ENCODE measurements around the gene ATG13. TPM values are rescaled to one million over a fixed set of nuclear protein-coding genes. Genes with fewer than 3 reads are reported as not detected.

ATG13 gene
- total and polyA plus RNA-seq, 2 of the 8 experiments (the other 6 are each of a cell fraction or from before 2014, with no cell fraction given): 65.0 to 77.4 TPM

- CTCF ChIA-PET (ENCODE audit: partially characterized antibody): no interaction called here
- H3K9ac ChIP-seq (replicated peaks in 1 of 4; ENCODE audit: extremely low read depth in 1 of 4, low read depth in 3 of 4, low read length in 3 of 4): no peak overlapping the region
These were observed 93.5 kb downstream of the ATG13 start for GRCh38 chr11:46710821-46711269.

More at GRCh38 chr11:46710821-46711269, 93.5 kb downstream of the ATG13 start:
- no peak overlapping the region for H2AFZ ChIP-seq (ENCODE audit: low read length)
- TF ChIP-seq RAD21 (IDR thresholded peaks at IDR 0.05 in 1 of 2, conservative IDR thresholded peaks at IDR 0.05 in 1 of 2; ENCODE audit: low read depth in 2 of 2, low read length in 2 of 2): no peak
- TF ChIP-seq SIN3A (conservative IDR thresholded peaks at IDR 0.05 in 1 of 2, IDR thresholded peaks at IDR 0.05 in 1 of 2; ENCODE audit: low read depth in 1 of 2, low read length in 2 of 2): no peak
- TF ChIP-seq CBX5 (IDR thresholded peaks at IDR 0.05; ENCODE audit: low read depth, low read length): no peak
- no peak for TF ChIP-seq KDM4A (IDR thresholded peaks at IDR 0.05; ENCODE audit: low read depth, low read length, severe bottlenecking)
- no peak for TF ChIP-seq ATF3 (IDR thresholded peaks at IDR 0.05; ENCODE audit: insufficient read depth, low read depth, low read length)
- TF ChIP-seq, protein P1, sequence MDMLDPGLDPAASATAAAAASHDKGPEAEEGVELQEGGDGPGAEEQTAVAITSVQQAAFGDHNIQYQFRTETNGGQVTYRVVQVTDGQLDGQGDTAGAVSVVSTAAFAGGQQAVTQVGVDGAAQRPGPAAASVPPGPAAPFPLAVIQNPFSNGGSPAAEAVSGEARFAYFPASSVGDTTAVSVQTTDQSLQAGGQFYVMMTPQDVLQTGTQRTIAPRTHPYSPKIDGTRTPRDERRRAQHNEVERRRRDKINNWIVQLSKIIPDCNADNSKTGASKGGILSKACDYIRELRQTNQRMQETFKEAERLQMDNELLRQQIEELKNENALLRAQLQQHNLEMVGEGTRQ (IDR thresholded peaks at IDR 0.05; ENCODE audit: low read length): no peak
- TF ChIP-seq RFX5 (IDR thresholded peaks at IDR 0.05; ENCODE audit: borderline replicate concordance, low read depth, low read length): no peak
- no peak for TF ChIP-seq RBBP5 (IDR thresholded peaks at IDR 0.05; ENCODE audit: borderline replicate concordance, low read depth, low read length)
- no peak for TF ChIP-seq CTBP2 (IDR thresholded peaks at IDR 0.05; ENCODE audit: borderline replicate concordance, insufficient read depth, insufficient read length, low read length)
- TF ChIP-seq CHD1 (IDR thresholded peaks at IDR 0.05; ENCODE audit: low read depth, low read length): no peak
- no peak for TF ChIP-seq CHD2 (IDR thresholded peaks at IDR 0.05; ENCODE audit: low read length)
- POLR2A ChIA-PET (ENCODE audit: partially characterized antibody): interaction anchor here (0.5 to 1.6 kb wide), 3 partner anchors 23 to 271 kb away, joined by 3 to 4 read pairs (median 3); no protein-coding TSS in a partner anchor
- H3K18ac ChIP-seq (ENCODE audit: extremely low read depth, low read length): no peak overlapping the region
- no peak overlapping the region for H4K91ac ChIP-seq (replicated peaks; ENCODE audit: insufficient read length, low read length)
- H3K14ac ChIP-seq (ENCODE audit: insufficient read length): no peak overlapping the region
- peaks cover 2% of the 10 kb centered on the region in 2 experiments for H4K20me1 ChIP-seq (replicated peaks in 1 of 2; ENCODE audit: control insufficient read depth in 1 of 2, insufficient read depth in 2 of 2, low read length in 2 of 2)
- no peak overlapping the region for H3K4me2 ChIP-seq (ENCODE audit: insufficient read depth in 1 of 2, low read depth in 2 of 2, low read length in 2 of 2)
- H2BK15ac ChIP-seq (ENCODE audit: low read length): no peak overlapping the region
- H4K5ac ChIP-seq (ENCODE audit: insufficient read length, low read depth, low read length): no peak overlapping the region
- 91% methylated on average over 10 of the region's 10 CpGs; no CpG with 5 or more reads in 1 of the 2 experiments for WGBS, 2 experiments (ENCODE audit: extremely low coverage in 1 of 2, insufficient coverage in 1 of 2, insufficient read length in 1 of 2, insufficient replicate concordance in 2 of 2, low coverage in 1 of 2, low lambda C conversion rate in 2 of 2, missing lambda C conversion rate in 1 of 2)
- no peak overlapping the region for H2BK120ac ChIP-seq (replicated peaks; ENCODE audit: low read depth, low read length)
- no peaks in the 10 kb centered on the region for H3K9me3 ChIP-seq (ENCODE audit: insufficient read depth in 2 of 2, low read depth in 1 of 2, low read length in 1 of 2)
- H3K79me2 ChIP-seq (ENCODE audit: control insufficient read depth in 1 of 2, insufficient read depth in 2 of 2, low read length in 2 of 2): no peaks in the 10 kb centered on the region
- H2BK20ac ChIP-seq (ENCODE audit: low read length): no peak overlapping the region
- H4K8ac ChIP-seq (ENCODE audit: extremely low read depth, insufficient read depth, low read length): no peak overlapping the region
- H3K4me1 ChIP-seq (replicated peaks in 1 of 4; ENCODE audit: control insufficient read depth in 3 of 4, insufficient read depth in 4 of 4, low read length in 3 of 4): no peaks in the 10 kb centered on the region
- H3K27me3 ChIP-seq (replicated peaks in 1 of 4; ENCODE audit: control insufficient read depth in 3 of 4, extremely low read depth in 1 of 4, insufficient read depth in 3 of 4, low read length in 3 of 4): no peaks in the 10 kb centered on the region
- H2BK12ac ChIP-seq (ENCODE audit: low read depth, low read length): no peak overlapping the region
- H3K27ac ChIP-seq (ENCODE audit: low read depth, low read length): no peak overlapping the region
- H3K23me2 ChIP-seq (ENCODE audit: low read depth, low read length): no peaks in the 10 kb centered on the region; the same call in 1 of the 2 replicates
- no peak overlapping the region for H3K23ac ChIP-seq (ENCODE audit: insufficient read length)
- no peak overlapping the region for H2BK5ac ChIP-seq (ENCODE audit: low read depth, low read length)
- no peak overlapping the region for H2AK5ac ChIP-seq (ENCODE audit: low read depth, low read length)
- H3K36me3 ChIP-seq (ENCODE audit: control insufficient read depth in 2 of 4, insufficient read depth in 4 of 4, low read length in 3 of 4): peaks cover 0 to 10% (median 1%) of the 10 kb centered on the region in 4 experiments; a peak in 5 of 8 replicates
- no peak overlapping the region for H3K4me3 ChIP-seq (ENCODE audit: extremely low read depth in 1 of 4, insufficient read depth in 2 of 4, low read depth in 3 of 4, low read length in 4 of 4)
- DNase-seq (ENCODE audit: low read depth in 1 of 2, low spot score in 2 of 2): no peak
- H3K56ac ChIP-seq (replicated peaks; ENCODE audit: insufficient read length, low read depth, low read length): no peak overlapping the region
- FAIRE-seq: no peak
- no peak overlapping the region for H3K4ac ChIP-seq (replicated peaks; ENCODE audit: insufficient read length, low read depth, low read length)
- H3K79me1 ChIP-seq (ENCODE audit: low read depth, low read length): no peaks in the 10 kb centered on the region; the same call in 1 of the 2 replicates

All from H1 (cell line).